Left hindlimb (tissue), 1 donor: ENCODE data around the gene COL11A1.
"Not testable (repeated sequence)": the region's sequence is repeated elsewhere in the genome, so short reads cannot be mapped to it uniquely, and the experiment has no call there.

Experiments used
- DNase-seq: peaks from one replicate; pipeline ENCODE4 v3.0.0-alpha.2; 2018

The COL11A1 gene

DNA sequence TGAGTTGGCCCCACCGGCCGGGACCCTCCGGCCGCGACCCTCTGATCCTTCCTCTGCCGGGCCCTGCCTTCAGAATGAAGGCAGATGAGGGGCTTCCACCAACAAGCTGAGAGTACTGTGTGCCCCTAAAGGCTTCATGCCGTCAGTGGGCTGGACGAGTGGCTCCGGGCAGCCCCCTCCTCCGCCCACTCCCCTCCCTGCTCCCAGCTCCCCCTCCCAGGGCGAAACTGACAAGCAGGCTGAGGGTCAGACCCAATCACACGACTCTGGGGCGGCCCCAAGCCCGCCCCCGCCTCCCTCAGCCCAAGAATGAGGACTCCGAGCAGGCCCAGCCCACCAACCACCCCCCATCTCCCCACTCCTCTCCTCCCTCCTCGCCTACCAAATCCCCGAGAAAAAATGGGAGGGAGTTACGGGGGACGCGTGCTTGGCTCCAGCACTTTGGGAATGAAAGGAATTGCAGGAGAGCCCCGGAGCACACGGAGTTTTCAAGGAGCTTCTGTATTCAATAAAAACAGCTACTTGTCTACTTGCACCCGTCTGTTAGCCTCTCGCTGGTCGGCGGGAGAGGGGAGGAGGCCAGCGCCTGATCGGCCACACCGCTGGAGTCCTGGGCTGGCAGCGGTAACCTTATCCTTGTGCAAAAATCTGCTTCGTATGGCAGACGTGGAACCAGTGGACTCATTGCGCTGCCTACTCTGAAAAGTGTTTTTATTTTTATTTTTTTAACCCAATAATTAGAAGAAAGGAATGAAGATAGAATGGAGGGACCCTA is at the start of gene COL11A1:
Gene COL11A1 (minus strand): TSS at position 147 of the 775 bp plus-strand sequence. CDS start 344 bp downstream, outside the sequence.
- peak; percentile 97 for DNase-seq

DNA sequence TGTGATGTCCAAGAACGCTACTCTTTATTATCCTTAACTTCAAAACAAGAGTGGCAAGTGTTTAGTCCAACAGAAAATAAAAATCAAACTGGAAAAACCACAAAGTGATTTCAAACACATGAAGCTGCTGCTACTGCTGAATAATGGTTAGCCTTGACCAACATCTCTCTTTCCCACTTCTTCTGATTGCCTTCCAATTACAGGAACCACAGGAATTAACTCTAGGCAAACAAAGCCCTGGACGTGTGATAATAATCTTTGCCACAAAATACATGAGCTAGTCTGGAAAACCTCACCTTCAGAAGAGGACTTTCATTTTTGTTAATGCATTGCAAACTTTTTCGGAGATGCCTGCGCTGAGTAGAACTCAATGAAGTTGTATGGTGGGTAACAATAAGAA is 48.6 kb upstream of the COL11A1 start:
- DNase-seq = no peak

GRCh38 chr1:103146166-103146565 is 37.8 kb upstream of the COL11A1 start:
- no peak for DNase-seq

DNA sequence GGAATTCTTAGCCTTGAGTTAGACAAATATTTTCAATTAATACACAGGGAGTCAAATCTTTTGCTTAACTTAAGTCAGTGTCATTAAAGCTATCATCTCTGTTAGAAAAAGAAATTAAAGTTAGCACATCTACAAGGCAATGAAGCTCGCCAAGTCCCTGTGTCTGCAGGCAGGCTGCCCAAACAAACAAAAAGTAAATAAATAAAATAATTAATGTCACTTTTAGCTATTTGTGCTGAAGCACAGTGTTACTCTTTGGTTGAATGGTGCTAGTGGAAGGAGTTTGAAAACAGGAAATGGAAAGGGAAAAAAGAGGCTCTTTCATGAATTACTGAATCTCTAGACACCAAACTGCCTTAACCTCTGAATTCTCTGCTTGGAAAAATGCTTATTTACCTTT is 37.1 kb upstream of the COL11A1 start:
- DNase-seq = peak; percentile 19

DNA sequence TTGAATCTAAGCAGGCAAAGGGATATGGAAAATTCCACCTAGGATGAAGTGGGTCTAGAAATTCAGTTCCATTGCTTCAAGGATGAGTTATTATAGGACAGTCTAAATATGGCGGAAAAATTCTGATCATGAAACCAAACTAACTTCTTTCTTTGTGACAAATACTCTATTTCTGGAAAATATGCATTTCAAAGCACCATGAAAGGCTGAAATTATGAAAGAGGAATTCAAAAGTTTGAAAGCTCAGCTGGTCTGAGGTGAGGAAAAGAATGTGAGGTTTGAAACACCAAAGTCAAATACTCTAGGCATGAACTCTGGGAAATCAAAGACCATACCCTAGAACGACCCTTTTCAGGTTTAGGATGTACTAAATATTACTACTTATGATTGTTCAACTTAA is 36.4 kb upstream of the COL11A1 start:
- DNase-seq = no peak

DNA sequence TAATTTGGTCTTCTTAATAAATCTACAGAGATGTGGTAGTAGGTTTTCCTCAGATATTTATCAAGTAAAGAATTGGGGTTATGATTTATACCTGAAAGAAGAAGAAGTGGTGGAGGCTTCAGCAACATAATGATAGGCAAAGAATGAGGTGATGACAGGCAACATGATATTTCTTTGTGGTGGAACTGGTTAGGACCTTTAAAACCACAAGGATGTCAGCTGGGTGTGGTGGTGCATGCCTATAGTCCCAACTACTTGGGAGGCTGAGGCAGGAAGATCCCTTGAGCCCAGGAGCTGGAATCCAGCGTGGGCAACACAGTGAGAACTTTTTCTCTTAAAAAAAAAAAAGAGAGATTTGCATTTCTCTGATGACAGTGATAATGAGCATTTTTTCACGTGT is 34.1 kb upstream of the COL11A1 start:
- no peak for DNase-seq

DNA sequence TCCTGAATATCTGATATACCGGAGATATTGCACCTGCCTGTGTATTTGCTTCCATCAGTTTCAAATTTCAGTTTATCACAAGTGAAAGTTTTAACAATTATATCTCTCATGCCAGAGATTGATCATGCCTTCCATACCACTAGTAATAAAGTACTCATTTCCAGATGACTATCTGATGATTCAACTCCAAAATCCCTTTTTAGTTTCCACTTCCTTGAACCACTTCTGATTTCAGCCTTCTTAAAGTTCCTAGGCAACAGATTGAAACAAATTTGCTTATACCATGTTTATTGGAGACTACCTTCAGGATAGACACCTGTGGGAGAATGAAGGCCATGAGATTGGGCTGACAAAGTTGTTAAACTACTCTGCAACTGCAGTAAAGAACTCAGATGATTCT is 21.5 kb upstream of the COL11A1 start:
- DNase-seq = no peak

DNA sequence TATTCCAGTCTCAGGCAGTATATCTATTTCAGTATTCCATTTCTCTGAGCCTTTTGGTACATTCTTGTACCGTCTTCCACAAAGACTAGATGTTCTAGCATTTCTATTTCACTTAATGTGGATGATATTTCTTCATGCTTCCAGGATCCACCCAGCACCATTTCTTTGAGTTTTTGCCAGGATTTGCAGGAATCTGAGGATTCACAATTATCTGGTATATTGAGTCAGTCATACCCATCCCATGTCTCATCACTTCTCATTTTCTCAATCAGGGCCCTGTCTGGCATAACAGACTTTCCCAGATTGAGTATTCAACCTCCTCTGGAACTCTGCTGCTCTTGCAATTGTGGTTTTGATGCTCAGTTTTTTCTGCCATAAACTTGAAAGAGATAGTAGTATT is 20.9 kb upstream of the COL11A1 start:
- no peak for DNase-seq

GRCh38 chr1:103128256-103128655 is 19.9 kb upstream of the COL11A1 start:
- not testable (repeated sequence) for DNase-seq

GRCh38 chr1:103125219-103125618 is 16.9 kb upstream of the COL11A1 start:
- no peak for DNase-seq

GRCh38 chr1:103122983-103123720 is 14.8 kb upstream of the COL11A1 start:
- no peak for DNase-seq

GRCh38 chr1:103120981-103121380 is 12.7 kb upstream of the COL11A1 start:
- no peak for DNase-seq

GRCh38 chr1:103112546-103112945 is 4.2 kb upstream of the COL11A1 start:
- DNase-seq = no peak

- no peak for DNase-seq
Observed at GRCh38 chr1:103111926-103112325, 3.6 kb upstream of the COL11A1 start.

GRCh38 chr1:103110701-103111100 is 2.4 kb upstream of the COL11A1 start:
- peak; percentile 54 for DNase-seq

DNA sequence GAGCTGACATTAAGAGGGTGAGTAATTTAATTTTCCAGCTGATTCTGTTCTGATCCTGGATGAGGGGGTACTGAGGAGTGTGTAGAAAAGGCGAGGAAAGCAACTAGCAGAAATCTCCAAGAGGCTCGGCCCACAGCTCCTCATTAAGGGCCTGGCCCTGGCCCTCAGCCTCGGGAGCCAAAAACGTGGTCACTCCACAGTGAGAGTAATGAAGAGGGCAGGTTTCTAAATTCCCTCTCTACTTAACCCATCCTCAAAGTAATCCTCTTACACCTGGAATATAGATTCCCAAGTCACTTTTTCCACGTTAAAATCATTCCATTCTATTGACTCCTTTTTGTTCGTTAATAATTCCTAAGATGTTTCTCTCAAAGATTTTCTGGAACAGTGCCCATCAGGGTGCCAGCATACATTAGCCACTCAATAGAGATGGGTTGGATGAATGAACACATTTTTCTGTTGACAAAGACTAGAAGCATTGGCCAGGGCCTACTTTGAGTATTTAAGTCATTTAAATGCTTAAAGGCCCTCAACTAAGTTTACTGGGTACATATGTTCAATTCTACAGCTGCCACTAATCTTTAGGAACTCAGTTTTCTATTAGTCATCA is 1.1 kb upstream of the COL11A1 start:
- peak; percentile 50 for DNase-seq

GRCh38 chr1:103107741-103108375 is 464 bp downstream of the COL11A1 start:
- DNase-seq = no peak

- peak; percentile 88 for DNase-seq
Observed at GRCh38 chr1:103106426-103107341, 1.6 kb downstream of the COL11A1 start.

GRCh38 chr1:103101399-103101798 is 6.9 kb downstream of the COL11A1 start:
- DNase-seq = no peak

GRCh38 chr1:103089221-103089620 is 19.1 kb downstream of the COL11A1 start:
- DNase-seq = no peak

DNA sequence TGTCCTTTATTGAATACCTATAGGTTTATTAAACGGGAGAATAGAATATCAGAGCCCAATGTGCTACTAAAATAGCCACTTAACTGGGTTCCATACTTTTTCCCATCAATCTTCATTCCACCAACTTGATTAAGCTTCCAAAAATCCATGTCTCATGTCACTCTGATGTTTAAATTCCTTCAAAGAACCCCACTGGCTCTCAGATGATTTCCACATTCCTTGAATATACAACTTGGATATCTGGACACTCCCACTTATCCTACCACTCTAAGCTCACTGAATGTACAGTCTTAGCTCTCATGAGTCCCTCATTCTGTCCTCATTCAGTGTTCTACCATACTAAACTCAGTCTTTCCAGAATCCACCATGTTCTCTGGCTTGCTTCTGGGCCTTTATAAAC is 21.1 kb downstream of the COL11A1 start:
- DNase-seq = no peak

DNA sequence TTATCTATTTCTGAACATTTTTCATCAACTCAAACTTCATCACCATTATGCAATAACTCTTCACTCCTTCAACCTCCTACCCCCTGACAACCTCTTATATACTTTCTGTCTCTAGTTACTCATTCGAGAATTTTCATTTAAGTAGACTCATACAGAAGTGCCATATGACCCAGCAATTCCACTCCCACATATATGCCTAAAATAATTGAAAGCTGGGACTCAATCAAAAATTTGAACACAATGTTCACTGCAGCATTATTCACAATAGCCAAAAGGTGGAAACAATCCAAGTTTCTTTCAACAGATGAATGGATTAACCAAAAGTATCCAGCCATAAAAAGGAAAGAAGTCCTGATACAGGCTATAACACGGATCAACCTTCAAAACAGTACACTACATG is 24.1 kb downstream of the COL11A1 start:
- DNase-seq = no peak
